GM21723 (cell line): ENCODE results near the gene ZNF230.

Experiments used
- ATAC-seq: cut with Tn5 transposase; IDR thresholded peaks from one replicate; pipeline ENCODE4 v1.9.1; 2021; ENCODE audit warnings: mild to moderate bottlenecking, moderate library complexity; ENCODE audit not compliant: unreplicated experiment

Gene ZNF230

DNA sequence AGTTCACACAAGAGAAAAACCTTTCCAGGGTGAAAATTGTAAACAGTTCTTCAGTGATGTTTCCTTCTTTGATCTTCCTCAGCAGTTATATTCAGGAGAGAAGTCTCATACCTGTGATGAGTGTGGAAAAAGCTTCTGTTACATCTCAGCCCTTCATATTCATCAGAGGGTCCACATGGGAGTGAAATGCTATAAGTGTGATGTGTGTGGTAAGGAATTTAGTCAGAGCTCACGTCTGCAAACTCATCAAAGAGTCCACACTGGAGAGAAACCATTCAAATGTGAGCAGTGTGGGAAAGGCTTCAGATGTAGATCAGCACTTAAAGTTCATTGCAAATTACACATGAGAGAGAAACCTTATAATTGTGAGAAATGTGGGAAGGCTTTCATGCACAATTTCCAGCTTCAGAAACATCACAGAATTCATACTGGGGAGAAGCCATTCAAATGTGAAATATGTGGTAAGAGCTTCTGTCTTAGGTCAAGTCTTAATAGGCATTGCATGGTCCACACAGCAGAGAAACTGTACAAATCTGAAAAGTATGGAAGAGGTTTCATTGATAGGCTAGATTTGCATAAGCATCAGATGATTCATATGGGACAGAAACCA, 29.3 kb downstream of the ZNF230 start:
- ATAC-seq: no peak

GRCh38 chr19:44042147-44042546, 39.4 kb downstream of the ZNF230 start:
- ATAC-seq: no peak

GRCh38 chr19:44050740-44051649, 48.2 kb downstream of the ZNF230 start:
- no peak for ATAC-seq

- ATAC-seq: peak; percentile 87
These were observed 49.1 kb downstream of the ZNF230 start, which contains the start of gene ZNF223 for GRCh38 chr19:44051650-44052402. TSS of gene ZNF223 (plus strand) at chr19:44052036. CDS start at chr19:44055177, 3,141 bp downstream.

DNA sequence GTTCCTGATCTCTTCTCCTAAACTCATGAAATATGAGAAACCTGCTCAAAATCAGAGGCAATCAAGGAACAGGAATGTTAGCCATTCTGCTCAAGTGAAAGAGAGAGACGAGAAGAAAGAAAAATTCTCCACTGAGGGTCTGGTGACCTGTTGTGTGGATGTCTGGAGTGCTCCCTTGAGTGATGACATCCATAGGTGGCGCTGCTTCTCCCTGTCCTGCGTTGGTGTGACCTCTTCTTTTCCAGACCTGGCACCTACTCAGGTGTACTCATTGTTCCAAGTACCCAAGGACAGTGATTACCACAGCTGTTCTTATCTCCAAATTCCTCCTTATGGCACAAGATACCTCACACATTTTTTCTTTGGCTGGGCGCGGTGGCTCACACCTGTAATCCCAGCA, 53.1 kb downstream of the ZNF230 start:
- no peak for ATAC-seq

GRCh38 chr19:44059229-44059628, 56.5 kb downstream of the ZNF230 start:
- ATAC-seq: no peak

DNA sequence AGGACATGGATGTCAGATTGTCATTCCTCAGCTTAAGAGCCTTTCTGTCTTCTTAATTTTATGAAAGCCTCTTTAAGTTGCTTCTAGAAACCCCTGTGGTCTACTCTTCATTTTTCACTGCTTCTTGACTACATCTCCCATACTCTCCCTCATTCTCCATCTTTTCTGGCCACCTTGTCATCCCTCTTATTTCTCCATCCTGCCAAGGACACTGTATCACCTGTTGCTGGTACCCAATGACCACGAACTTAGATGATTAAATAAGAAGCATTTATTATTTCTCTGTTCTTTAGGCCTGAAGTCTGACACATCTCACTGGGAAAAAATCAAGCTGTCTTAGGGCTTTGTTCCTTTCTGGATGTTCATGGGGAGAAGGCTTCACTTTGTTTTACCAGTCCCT, 58.3 kb downstream of the ZNF230 start:
- ATAC-seq: no peak
